ENCODE measurements around the gene C1QBP.

- TF ChIP-seq TBP (IDR thresholded peaks at IDR 0.05; ENCODE audit: low read depth, low read length) (no peak), POLR2AphosphoS5 (IDR thresholded peaks at IDR 0.05; ENCODE audit: low read depth, low read length) (no peak), ATF3 (IDR thresholded peaks at IDR 0.05; ENCODE audit: insufficient read depth, low read depth, low read length) (no peak), GABPA (IDR thresholded peaks at IDR 0.05; ENCODE audit: borderline replicate concordance, insufficient read depth, low read length) (no peak), EP300 (IDR thresholded peaks at IDR 0.05; ENCODE audit: borderline replicate concordance in 1 of 2, low read depth in 2 of 2, low read length in 2 of 2) (no peak), POLR2A (IDR thresholded peaks at IDR 0.05; ENCODE audit: control extremely low read depth in 1 of 2, low read depth in 2 of 2, low read length in 2 of 2) (no peak), CTCF (IDR thresholded peaks at IDR 0.05; ENCODE audit: control extremely low read depth in 1 of 3, insufficient read depth in 1 of 3, low read depth in 1 of 3, low read length in 3 of 3) (no peak), RNF2 (IDR thresholded peaks at IDR 0.05; ENCODE audit: borderline replicate concordance, low read depth, low read length, missing control alignments, poor library complexity, severe bottlenecking) (no peak)
Observed at GRCh38 chr17:5466295-5466694, 27.3 kb upstream of the C1QBP start.

All from H1 (cell line).